T-helper 1 cell treated with Interleukin-12 subunit alpha and Interleukin-12 subunit beta and Interleukin-4 antibody, amounts not matched to agents 30 ng/mL and 1 ng/mL, for 36 hours (primary cell): ENCODE results near the gene QRFP. TPM values are rescaled to one million over a fixed set of nuclear protein-coding genes. Genes with fewer than 3 reads are reported as not detected.

Experiments
- intact Hi-C: fragments of 100-400 bp; cut with micrococcal nuclease; formaldehyde crosslinking; loops from one replicate; pipeline ENCODE4 v1.15.1; 2024
- total RNA-seq: library from RNA; stranded (reverse); gene quantifications from 2 replicates; pipeline ENCODE4 v1.2.3, GENCODE V29; 2022

The QRFP gene
- total RNA-seq, 1 donor from 2014 or later = not detected

DNA sequence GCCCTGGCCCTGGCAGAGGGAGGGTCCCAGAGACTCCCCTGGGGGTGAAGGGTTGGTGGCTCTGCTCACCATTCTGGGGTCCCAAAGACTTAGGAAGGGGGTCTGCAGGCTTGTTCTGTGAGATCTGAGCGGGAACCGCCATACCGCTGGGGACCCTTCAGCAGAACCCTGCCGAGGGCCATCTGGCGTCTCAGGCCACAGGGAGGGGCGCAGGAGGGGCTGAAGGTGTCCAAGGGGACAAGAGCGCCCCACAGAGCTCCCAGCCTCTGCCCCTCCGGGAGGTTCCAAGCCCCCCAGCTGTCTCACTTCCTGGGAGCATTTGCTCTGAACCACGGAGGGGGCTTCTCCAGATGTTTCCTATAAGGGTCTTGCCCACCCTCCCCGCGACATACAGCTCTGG lies 37.6 kb upstream of the QRFP start:
- intact Hi-C loops = no loop called here

DNA sequence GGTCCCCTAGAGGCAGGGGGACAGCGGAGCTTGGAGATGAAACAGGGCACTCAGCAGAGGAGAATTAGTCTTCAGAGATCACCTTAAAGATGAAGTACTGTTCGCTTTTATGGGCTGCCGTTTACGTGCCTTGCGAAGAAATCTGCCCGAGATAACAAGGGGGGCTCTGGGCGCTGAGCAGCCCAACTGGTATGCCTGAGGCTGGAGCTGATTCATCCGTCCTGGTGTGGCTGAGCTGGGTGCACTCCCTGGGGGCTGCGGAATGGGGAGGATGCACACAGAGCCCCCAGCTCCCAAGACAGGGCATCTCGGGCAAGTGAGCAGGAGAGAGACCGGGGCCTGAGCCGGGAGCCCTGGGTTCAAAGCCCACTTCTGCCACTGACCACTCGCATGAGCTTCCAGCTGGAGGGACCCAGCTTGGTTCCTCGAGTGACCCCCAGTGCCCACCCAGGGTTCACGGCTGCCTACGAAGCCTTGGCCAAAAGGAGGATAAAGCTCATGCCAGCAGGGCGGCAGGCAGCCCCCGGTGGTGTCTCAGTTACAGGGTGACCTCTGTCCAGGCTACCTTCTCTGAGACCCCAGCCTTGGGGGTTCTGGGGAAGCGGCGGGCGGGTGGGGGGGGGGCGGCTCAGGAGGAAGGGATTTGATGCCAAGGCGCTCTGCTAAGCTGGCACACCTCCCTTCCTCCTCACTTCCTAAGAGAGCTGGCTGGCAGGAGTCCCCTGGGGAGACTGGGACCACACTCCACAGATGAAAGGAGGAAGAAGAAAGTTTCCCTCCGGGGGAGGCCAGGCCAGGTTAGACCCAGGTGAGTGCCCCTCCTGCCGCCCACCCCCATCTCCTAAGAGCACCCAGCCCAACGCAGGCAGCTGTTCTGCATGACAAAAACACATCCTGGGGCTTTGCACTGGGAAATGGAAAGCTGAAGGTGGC lies 36.8 kb upstream of the QRFP start:
- intact Hi-C loops = no loop called here

GRCh38 chr9:130932255-130933079 lies 35.9 kb upstream of the QRFP start:
- intact Hi-C loops = no loop called here

DNA sequence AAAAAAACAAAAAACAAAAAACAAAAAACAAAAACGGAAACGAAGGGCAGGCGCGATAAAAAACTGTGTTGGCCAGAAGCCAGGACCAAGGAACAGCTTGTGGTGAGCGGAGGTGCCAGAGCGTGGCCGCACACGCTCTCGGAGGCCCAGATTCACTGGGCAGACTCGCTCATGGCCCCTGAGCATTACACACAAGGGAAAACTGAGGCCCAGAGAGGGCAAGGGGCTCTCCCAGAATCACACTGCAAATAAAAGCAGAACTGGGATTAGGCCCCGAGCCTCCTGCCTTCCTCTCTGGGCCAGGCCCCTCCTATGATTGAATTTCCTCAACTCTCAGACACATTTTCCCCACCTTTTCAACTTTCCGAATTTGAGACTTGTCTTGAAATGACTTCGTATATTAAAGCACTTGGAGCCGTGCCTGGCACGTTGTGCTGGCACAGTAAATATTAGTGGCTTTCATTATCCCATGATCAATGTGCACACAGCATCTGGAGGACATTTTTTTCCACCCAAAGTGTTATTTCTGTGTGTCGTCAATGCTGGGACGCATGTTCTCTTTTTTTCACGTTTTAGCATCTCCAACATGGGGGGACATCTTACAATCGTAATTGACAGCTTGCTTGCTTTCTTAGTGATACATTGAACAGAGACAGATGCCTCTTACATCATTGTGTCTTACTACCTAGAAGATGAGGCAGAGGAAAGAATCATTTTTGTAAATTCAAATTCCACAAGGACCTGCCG lies 35.1 kb upstream of the QRFP start:
- intact Hi-C loops = no loop called here

DNA sequence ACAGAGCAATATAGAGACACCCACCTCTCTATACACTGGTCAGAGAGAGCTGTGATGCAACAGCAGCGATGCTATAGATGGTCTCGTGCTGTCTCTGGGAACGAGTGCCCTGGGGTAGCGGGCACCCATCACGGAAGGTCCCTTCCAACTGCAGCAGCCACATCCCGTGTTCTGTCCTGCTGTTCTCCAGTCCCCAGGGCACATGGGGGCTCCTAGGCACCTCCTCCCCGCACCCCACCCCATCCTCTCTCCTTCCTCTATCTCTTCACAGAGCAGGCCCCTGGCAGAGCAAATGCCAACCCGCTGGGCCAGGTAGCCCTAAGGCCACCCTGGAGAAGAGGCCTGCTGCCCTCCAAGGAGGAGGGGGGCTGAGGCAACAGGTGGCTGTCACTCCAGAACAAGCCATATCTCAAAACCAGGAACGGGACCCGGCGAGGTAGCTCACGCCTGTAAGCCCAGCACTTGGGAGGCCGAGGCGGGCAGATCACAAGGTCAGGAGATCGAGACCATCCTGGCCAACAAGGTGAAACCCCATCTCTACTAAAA lies 34.3 kb upstream of the QRFP start:
- intact Hi-C loops = no loop called here

DNA sequence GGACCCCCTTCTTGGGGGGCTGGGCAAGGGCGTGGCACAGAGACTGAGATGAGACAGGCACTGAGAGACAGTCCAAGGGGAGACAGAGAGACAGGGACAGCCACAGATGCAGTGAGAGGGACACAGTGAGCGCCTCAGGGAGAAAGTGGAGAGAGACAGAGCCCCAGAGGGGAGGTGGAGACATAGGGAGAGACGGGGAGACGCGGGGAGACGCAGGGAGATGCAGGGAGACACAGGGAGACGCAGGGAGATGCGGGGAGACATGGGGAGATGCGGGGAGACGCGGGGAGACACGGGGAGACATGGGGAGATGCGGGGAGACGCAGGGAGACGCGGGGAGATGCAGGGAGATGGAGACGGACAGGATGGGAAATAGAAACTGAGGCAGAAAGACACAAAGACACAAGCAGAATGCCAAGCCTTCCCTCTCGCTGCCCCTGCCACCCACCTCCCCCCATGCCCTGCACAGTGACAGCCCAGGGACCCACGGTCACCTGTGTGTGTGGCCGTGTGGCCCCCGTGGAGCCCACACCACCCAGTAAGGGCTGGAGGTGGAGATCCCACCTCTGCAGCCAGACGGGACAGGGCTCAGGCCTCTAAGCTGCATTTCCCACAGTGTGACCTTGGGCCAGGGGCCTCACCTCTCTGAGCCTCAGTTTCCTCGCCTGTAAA lies 33.7 kb upstream of the QRFP start:
- intact Hi-C loops = no loop called here

GRCh38 chr9:130929571-130930038 lies 33.0 kb upstream of the QRFP start:
- intact Hi-C loops = no loop called here

GRCh38 chr9:130927995-130928900 lies 31.6 kb upstream of the QRFP start:
- intact Hi-C loops = no loop called here

GRCh38 chr9:130927338-130927737 lies 30.7 kb upstream of the QRFP start:
- intact Hi-C loops = no loop called here

GRCh38 chr9:130925050-130925678 lies 28.6 kb upstream of the QRFP start:
- intact Hi-C loops = no loop called here

- intact Hi-C loops = no loop called here
Observed at GRCh38 chr9:130924448-130924788, 27.8 kb upstream of the QRFP start.

DNA sequence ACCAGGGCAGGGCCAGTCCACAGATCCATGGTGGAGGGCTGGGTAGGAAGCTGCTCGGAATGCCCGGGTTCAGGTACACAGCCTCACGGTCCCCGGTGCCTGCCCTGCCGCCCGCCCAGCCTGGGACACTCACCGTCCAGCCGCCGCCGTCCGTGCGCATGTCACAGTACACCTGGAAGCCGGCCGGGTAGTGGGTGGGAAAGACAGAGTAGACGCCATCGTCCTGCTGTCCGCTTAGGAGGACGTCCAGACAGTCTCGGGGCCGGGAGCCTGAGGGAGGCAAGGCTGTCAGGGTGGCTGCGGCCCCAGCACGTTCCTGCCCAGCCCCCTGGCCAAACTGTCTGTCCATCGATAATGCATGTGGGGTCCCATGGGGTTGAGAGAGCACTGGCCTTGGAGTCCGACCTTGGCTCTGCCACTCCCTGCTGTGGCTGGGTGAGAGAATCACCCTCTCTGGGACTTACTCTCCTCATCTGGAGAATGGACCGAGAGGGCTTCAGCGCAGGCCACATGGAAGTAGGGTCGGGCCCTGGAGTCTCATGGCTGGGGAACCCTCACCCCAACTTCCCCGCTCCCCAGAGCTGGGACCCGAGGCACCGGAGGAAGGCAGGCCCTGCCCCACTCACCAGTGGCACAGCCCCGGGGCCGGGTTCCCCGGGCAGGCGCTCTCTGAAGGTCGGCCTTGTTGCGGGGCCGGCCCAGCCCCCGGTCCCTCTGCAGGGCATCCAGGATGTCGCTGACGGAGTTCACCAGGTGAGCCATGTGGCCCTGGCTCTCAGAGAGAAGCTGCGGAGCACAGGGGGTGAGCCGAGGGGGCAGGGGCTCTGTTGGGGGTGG lies 27.2 kb upstream of the QRFP start:
- intact Hi-C loops = no loop called here

GRCh38 chr9:130922893-130923610 lies 26.4 kb upstream of the QRFP start:
- intact Hi-C loops = no loop called here

DNA sequence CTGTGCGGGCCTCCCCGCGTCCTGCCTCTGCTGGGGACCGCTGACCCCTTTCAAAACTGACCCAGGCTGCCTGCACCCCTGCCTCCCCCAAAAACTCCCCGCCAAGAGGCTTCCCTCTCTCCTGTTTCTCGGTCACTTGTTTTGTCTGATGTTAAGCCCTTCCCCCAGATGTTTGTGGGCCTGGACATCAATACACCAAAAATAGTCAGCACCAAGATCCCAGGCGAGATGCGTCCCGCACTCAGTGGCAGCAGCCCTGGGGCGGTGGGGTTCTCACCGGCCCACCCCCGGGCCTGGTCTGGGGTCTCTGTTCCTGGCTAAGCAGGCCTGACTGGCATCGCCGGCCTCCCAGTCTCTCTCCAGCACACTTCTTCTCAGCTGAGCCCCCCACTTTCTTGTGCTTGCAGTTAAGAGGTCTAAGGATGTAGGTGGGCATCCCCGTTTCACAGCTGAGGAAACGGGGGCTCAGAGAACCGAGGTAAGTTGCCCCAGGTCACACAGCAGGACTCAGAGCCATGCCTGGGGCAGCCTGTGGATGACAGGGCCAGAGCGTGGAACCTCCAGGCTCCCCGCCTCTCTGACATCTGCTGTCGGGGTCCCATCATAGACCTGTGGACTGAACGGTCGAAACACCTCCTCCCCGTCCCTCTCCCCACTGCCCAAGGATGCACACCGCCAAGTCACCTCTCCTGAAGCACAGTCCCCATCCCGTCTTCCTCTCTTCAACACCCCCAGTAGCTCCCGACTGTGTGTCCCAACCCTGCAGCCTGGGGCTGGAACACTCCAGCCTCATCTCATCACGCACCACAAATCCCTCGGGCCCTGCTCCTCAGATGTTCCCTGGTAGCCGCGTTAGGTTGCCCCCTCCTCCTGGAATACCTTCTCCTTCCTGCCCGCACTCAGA lies 25.6 kb upstream of the QRFP start:
- intact Hi-C loops = no loop called here

DNA sequence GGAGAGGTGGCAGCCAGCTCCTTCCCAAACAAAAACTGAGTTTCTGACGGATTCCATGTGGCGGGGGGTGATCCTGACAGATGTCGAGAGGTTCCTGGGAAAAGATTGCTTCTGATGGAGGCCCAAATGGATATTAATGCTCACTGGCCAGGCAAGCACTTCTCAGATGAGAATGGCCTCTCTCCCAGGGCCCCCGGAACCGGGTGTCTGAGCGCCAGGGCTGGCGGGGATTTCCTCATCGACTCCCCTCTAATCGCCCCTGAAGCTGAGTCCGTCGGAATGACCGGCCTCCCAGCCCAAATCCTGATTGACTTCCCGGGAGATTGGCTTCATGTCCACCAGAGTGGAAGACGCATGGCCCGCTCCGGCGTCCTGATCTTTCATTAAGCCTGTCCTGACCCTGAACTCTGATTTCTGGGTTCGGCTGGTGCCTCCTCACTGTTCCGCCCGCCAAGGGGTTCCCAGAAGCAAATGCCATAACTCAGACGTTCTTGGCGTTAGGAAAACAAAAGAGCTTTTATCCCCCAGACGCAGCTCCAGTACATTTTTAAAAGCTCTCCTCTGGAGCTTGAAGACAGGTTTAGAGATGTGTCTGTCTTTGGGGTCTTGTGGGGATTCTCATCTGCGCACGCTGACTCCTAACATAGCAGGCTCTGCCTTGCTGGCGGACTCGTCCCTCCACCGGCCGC lies 24.8 kb upstream of the QRFP start:
- intact Hi-C loops = no loop called here

DNA sequence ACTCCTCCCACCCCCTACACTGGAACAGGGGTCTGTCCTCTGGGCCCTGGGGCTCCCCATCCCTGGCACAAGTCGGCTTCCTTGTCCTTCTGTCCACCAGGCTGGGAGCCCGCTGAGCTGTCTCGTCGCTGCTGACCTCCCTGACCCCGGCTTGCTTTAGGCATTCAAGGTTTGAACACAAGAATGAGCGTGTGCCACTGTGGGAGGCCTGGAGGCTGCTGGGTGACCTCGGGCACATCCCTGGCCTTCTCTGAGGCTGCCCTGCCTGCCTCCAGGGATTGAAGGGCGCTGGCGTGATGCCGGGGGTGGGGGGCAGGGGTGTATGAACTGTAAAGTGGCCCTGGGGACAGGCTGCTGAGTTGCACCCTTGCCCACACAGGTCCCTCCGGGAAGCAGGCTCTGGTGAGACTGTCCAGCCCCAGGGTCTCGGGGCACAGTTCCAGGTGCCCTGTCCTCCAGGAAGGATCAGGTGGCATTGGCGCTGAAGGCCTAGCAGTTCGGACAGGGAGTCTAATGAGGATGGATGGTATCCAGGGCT lies 24.2 kb upstream of the QRFP start:
- intact Hi-C loops = no loop called here
